Measurements from ENCODE around the gene PKP4. TPM values are rescaled to one million over a fixed set of nuclear protein-coding genes. Genes with fewer than 3 reads are reported as not detected.

PKP4 gene
- 34.9 to 69.3 TPM (median 39.4 TPM) in 3 replicates for total RNA-seq
- long read RNA-seq, partial matches to known transcripts: 4 of 10 reads
- long read RNA-seq, other reads (novel, unspliced or antisense): 5 of 10 reads

GRCh38 chr2:158456309-158457066 is at the start of gene PKP4, which contains the start of gene CCDC148:
Gene PKP4, plus strand, starts transcription at chr2:158456952. Its CDS starts 76,233 bp downstream, at chr2:158533185.
Gene CCDC148, minus strand, starts transcription at chr2:158456753. Its CDS starts 314 bp downstream, at chr2:158456439.
- Mint-ChIP-seq H3K4me1 (ENCODE audit: low read depth) (peaks cover 36% of the 10 kb centered on the region), H3K4me3 (ENCODE audit: unreplicated experiment) (peak within 1 kb of the TSS; percentile 89), H3K9me3 (ENCODE audit: low read depth) (no peaks in the 10 kb centered on the region), H3K36me3 (ENCODE audit: low read depth) (no peaks in the 10 kb centered on the region), H3K27me3 (ENCODE audit: low read depth) (no peaks in the 10 kb centered on the region), H3K27ac (ENCODE audit: unreplicated experiment) (peak within 1 kb of the TSS; percentile 97)
- TF ChIP-seq CTCF (IDR thresholded peaks at IDR 0.05): peak; percentile 45
- DNase-seq (ENCODE audit: low spot score): peak; percentile 96

GRCh38 chr2:158407031-158407430 is 49.7 kb upstream of the PKP4 start:
- TF ChIP-seq CTCF (IDR thresholded peaks at IDR 0.05): no peak
- no peak overlapping the region for H3K4me3 Mint-ChIP-seq (ENCODE audit: unreplicated experiment)
- DNase-seq (ENCODE audit: low spot score): no peak
- H3K36me3 Mint-ChIP-seq (ENCODE audit: low read depth): peaks cover 15% of the 10 kb centered on the region
- no peaks in the 10 kb centered on the region for H3K27me3 Mint-ChIP-seq (ENCODE audit: low read depth)
- H3K4me1 Mint-ChIP-seq (ENCODE audit: low read depth): peaks cover 12% of the 10 kb centered on the region
- H3K9me3 Mint-ChIP-seq (ENCODE audit: low read depth): peaks cover 28% of the 10 kb centered on the region
- peak overlapping the region; percentile 14 for H3K27ac Mint-ChIP-seq (ENCODE audit: unreplicated experiment)

GRCh38 chr2:158410132-158410531 is 46.6 kb upstream of the PKP4 start:
- no peak for TF ChIP-seq CTCF (IDR thresholded peaks at IDR 0.05)
- DNase-seq (ENCODE audit: low spot score): no peak
- Mint-ChIP-seq H3K27ac (ENCODE audit: unreplicated experiment) (no peak overlapping the region), H3K27me3 (ENCODE audit: low read depth) (no peaks in the 10 kb centered on the region), H3K4me3 (ENCODE audit: unreplicated experiment) (no peak overlapping the region), H3K9me3 (ENCODE audit: low read depth) (peaks cover 33% of the 10 kb centered on the region), H3K4me1 (ENCODE audit: low read depth) (peaks cover 35% of the 10 kb centered on the region), H3K36me3 (ENCODE audit: low read depth) (peaks cover 15% of the 10 kb centered on the region)

GRCh38 chr2:158411748-158412147 is 45.0 kb upstream of the PKP4 start:
- peaks cover 45% of the 10 kb centered on the region for H3K9me3 Mint-ChIP-seq (ENCODE audit: low read depth)
- peaks cover 39% of the 10 kb centered on the region for H3K4me1 Mint-ChIP-seq (ENCODE audit: low read depth)
- peak overlapping the region; percentile 69 for H3K27ac Mint-ChIP-seq (ENCODE audit: unreplicated experiment)

More at GRCh38 chr2:158411748-158412147, 45.0 kb upstream of the PKP4 start:
- H3K36me3 Mint-ChIP-seq (ENCODE audit: low read depth): peaks cover 20% of the 10 kb centered on the region
- no peak for TF ChIP-seq CTCF (IDR thresholded peaks at IDR 0.05)
- no peak overlapping the region for H3K4me3 Mint-ChIP-seq (ENCODE audit: unreplicated experiment)
- no peaks in the 10 kb centered on the region for H3K27me3 Mint-ChIP-seq (ENCODE audit: low read depth)
- DNase-seq (ENCODE audit: low spot score): no peak
